Cerebellar nuclear complex (tissue), 1 donor: Measurements from ENCODE around the gene RBM33.
"Not testable (repeated sequence)": the region's sequence is repeated elsewhere in the genome, so short reads cannot be mapped to it uniquely, and the experiment has no call there.

Experiments
- DNase-seq, 2 experiments: peaks; one replicate each; lab custom pipeline; 2025; lab: John Stamatoyannopoulos, UW

The RBM33 gene

GRCh38 chr7:155809332-155809946, 165.0 kb downstream of the RBM33 start:
- no peak for DNase-seq

- DNase-seq, result no peak
These were observed 165.7 kb downstream of the RBM33 start for GRCh38 chr7:155809947-155810769.

GRCh38 chr7:155810770-155811559, 166.5 kb downstream of the RBM33 start:
- DNase-seq, result no peak

- DNase-seq, result no peak
These were observed 167.1 kb downstream of the RBM33 start for GRCh38 chr7:155811560-155811894.

- DNase-seq, result no peak
These were observed 167.7 kb downstream of the RBM33 start, which contains the start of gene SHH for GRCh38 chr7:155811895-155812761. SHH (minus strand) TSS chr7:155812463; CDS start chr7:155812122, 341 bp downstream.

GRCh38 chr7:155813125-155813524, 168.7 kb downstream of the RBM33 start:
- no peak for DNase-seq

GRCh38 chr7:155813546-155814315, 169.3 kb downstream of the RBM33 start:
- DNase-seq, result no peak

GRCh38 chr7:155814316-155815276, 170.1 kb downstream of the RBM33 start:
- DNase-seq, result no peak

GRCh38 chr7:155815332-155816191, 171.1 kb downstream of the RBM33 start:
- DNase-seq, result no peak

- DNase-seq, result no peak
These were observed 171.7 kb downstream of the RBM33 start for GRCh38 chr7:155816192-155816508.

- DNase-seq, result no peak
These were observed 172.5 kb downstream of the RBM33 start for GRCh38 chr7:155816996-155817395.

GRCh38 chr7:155817515-155817914, 173.1 kb downstream of the RBM33 start:
- DNase-seq, result not testable (repeated sequence)

GRCh38 chr7:155818154-155818819, 173.8 kb downstream of the RBM33 start:
- no peak for DNase-seq

- DNase-seq, result no peak
These were observed 174.3 kb downstream of the RBM33 start for GRCh38 chr7:155818820-155819168.

GRCh38 chr7:155819186-155819585, 174.7 kb downstream of the RBM33 start:
- DNase-seq, result no peak

GRCh38 chr7:155820246-155820645, 175.8 kb downstream of the RBM33 start:
- no peak for DNase-seq

GRCh38 chr7:155820788-155821187, 176.3 kb downstream of the RBM33 start:
- DNase-seq, result no peak

GRCh38 chr7:155821851-155822250, 177.4 kb downstream of the RBM33 start:
- no peak for DNase-seq
